A549 (cell line): ENCODE results near the gene FAM50A. TPM values are rescaled to one million over a fixed set of nuclear protein-coding genes. Genes with fewer than 3 reads are reported as not detected.

Experiments used
- ATAC-seq, 2 experiments: fragments of 200-7000 bp in 1 of 2; fragments of >200 bp in 1 of 2; cut with Nextera tagmentation in 1 of 2; cut with Tn5 transposase in 1 of 2; 3 replicates each; pipeline versions ENCODE4 v1.8.0 to v1.9.1; 2018 to 2020; ENCODE audit warnings: mild to moderate bottlenecking in 1 of 2, moderate library complexity in 1 of 2
- CTCF ChIA-PET: fragments of 300-600 bp; sonication (Branson Sonifier 250); formaldehyde crosslinking; extraction: SDS; loops from one replicate; lab custom pipeline; 2021; ENCODE audit warnings: antibody characterized with exemption, inconsistent platforms; lab: Yijun Ruan, JAX
- POLR2A ChIA-PET: fragments of 350-600 bp; formaldehyde crosslinking; extraction: SDS; loops from one replicate; lab custom pipeline; 2021; ENCODE audit warnings: antibody characterized with exemption, inconsistent platforms; lab: Yijun Ruan, JAX
- DNase-seq, 2 experiments: peaks; one replicate each; pipeline versions ENCODE4 v3.0.0 to v3.0.0-alpha.2; 2011 to 2016; ENCODE audit warnings: low read depth in 1 of 2, low spot score in 1 of 2
- FAIRE-seq: peaks from 2 replicates; lab custom pipeline; 2011; peaks lifted over from hg19 to GRCh38; lab: Jason Lieb, UNC
- H3K27ac ChIP-seq, 2 experiments: fragments of >200 bp; sonication (Bioruptor Twin); formaldehyde crosslinking; 3 replicates each; pipeline ENCODE4 v1.5.1; 2016 to 2017
- H3K4me1 ChIP-seq: fragments of >200 bp; sonication (Bioruptor Twin); formaldehyde crosslinking; 3 replicates; pipeline ENCODE4 v1.6.1; 2016
- H3K4me2 ChIP-seq: fragments of >200 bp; sonication (Bioruptor Twin); formaldehyde crosslinking; 3 replicates; pipeline ENCODE4 v1.6.1; 2016
- H3K4me3 ChIP-seq: fragments of >200 bp; sonication (Bioruptor Twin); formaldehyde crosslinking; 3 replicates; pipeline ENCODE4 v1.5.1; 2016
- H3K9me3 ChIP-seq: fragments of >200 bp; sonication (Bioruptor Twin); formaldehyde crosslinking; 3 replicates; pipeline ENCODE4 v1.6.1; 2016
- ATOH8 ChIP-seq: fragments of 250-450 bp; sonication (Bioruptor Pico); IDR thresholded peaks from 2 replicates; pipeline ENCODE4 v1.5.0; 2020; ENCODE audit warnings: low read depth, mild to moderate bottlenecking, moderate library complexity
- CBX8 ChIP-seq: fragments of 200-600 bp; sonication (generic); IDR thresholded peaks from 2 replicates; pipeline ENCODE4 v1.6.1; 2016
- CEBPB ChIP-seq, 2 experiments: fragments of >200 bp in 1 of 2; sonication (Bioruptor Twin) in 1 of 2; formaldehyde crosslinking in 1 of 2; IDR thresholded peaks; 2 replicates each; pipeline ENCODE4 v1.6.1; 2012 to 2016
- E2F6 ChIP-seq: IDR thresholded peaks from 2 replicates; pipeline ENCODE4 v1.6.1; 2012; ENCODE audit warnings: low read depth, borderline replicate concordance
- EHMT2 ChIP-seq: fragments of 200-600 bp; sonication (generic); IDR thresholded peaks from 2 replicates; pipeline ENCODE4 v1.6.1; 2016; ENCODE audit warnings: antibody characterized with exemption, low read depth, mild to moderate bottlenecking, moderate library complexity
- ELK1 ChIP-seq: fragments of 150-350 bp; IDR thresholded peaks from 2 replicates; pipeline ENCODE4 v1.6.1; 2014; ENCODE audit warnings: low read depth, mild to moderate bottlenecking, low read length
- FOSL2 ChIP-seq, 2 experiments: fragments of 450-650 bp in 1 of 2; fragments of >200 bp in 1 of 2; sonication (Bioruptor Twin) in 1 of 2; formaldehyde crosslinking; IDR thresholded peaks; 2 replicates each; pipeline versions ENCODE4 v1.5.0 to v1.6.1; 2016 to 2020; ENCODE audit warnings: mild to moderate bottlenecking in 1 of 2, moderate library complexity in 1 of 2
- JUN ChIP-seq, 2 experiments: fragments of >200 bp; sonication (Bioruptor Twin); formaldehyde crosslinking; IDR thresholded peaks; 2 replicates in 1 of 2; 3 replicates in 1 of 2; pipeline ENCODE4 v1.6.1; 2016 to 2017
- KDM1A ChIP-seq: fragments of 200-600 bp; sonication (generic); IDR thresholded peaks from 2 replicates; pipeline ENCODE4 v1.6.1; 2016; ENCODE audit warnings: low read depth, mild to moderate bottlenecking
- KDM5A ChIP-seq: fragments of 200-600 bp; sonication (generic); IDR thresholded peaks from 2 replicates; pipeline ENCODE4 v1.6.1; 2016; ENCODE audit warnings: antibody characterized with exemption, mild to moderate bottlenecking
- MAZ ChIP-seq: fragments of 150-350 bp; IDR thresholded peaks from 2 replicates; pipeline ENCODE4 v1.6.1; 2014; ENCODE audit warnings: antibody characterized with exemption, low read depth, low read length, borderline replicate concordance
- MYC ChIP-seq: IDR thresholded peaks from 2 replicates; pipeline ENCODE4 v1.6.1; 2012; ENCODE audit warnings: mild to moderate bottlenecking, inconsistent platforms, low read length, improper control_type of control experiment, borderline replicate concordance
- NFE2L2 ChIP-seq: fragments of 150-350 bp; conservative IDR thresholded peaks from 2 replicates; pipeline ENCODE4 v1.6.1; 2014; ENCODE audit warnings: low read length
- NPAS2 ChIP-seq: fragments of 250-450 bp; sonication (Bioruptor Pico); IDR thresholded peaks from 2 replicates; pipeline ENCODE4 v1.8.0; 2022; ENCODE audit warnings: mild to moderate bottlenecking, moderate library complexity, borderline replicate concordance
- PBX3 ChIP-seq: IDR thresholded peaks from 2 replicates; pipeline ENCODE4 v1.6.1; 2012
- PHF8 ChIP-seq: fragments of 200-600 bp; sonication (generic); IDR thresholded peaks from 2 replicates; pipeline ENCODE4 v1.6.1; 2016; ENCODE audit warnings: low read depth, mild to moderate bottlenecking, antibody characterized with exemption, moderate library complexity, borderline replicate concordance
- POLR2A ChIP-seq: IDR thresholded peaks from 2 replicates; pipeline ENCODE4 v1.6.1; 2012; ENCODE audit warnings: mild to moderate bottlenecking, low read length
- RFX5 ChIP-seq: fragments of 450-650 bp; IDR thresholded peaks from 2 replicates; pipeline ENCODE4 v1.7.1; 2014; ENCODE audit warnings: antibody characterized with exemption, mild to moderate bottlenecking, moderate library complexity
- TP53 ChIP-seq: fragments of 250-450 bp; sonication (Bioruptor Pico); IDR thresholded peaks from 2 replicates; pipeline ENCODE4 v1.5.0; 2021; ENCODE audit warnings: mild to moderate bottlenecking, moderate library complexity
- USF2 ChIP-seq: fragments of 450-650 bp; IDR thresholded peaks from 2 replicates; pipeline ENCODE4 v1.6.1; 2014; ENCODE audit warnings: antibody characterized with exemption
- WGBS: methylation state at CpG from one replicate; pipeline ENCODE4 v1.1.6; 2017; ENCODE audit errors: missing lambda C conversion rate; 5-methylcytosine and 5-hydroxymethylcytosine counted together
- polyA plus RNA-seq, 4 experiments: library from polyadenylated mRNA; depleted of rRNA in 3 of 4; stranded (reverse); fragments of >200 nt; fragmentation: RNase III in 1 of 4; extraction: RNeasy Plus Mini Kit Qiagen cat#74134 plus additional on column Dnase treatment in 1 of 4; gene quantifications; 2 replicates in 3 of 4; 3 replicates in 1 of 4; pipeline ENCODE4 v1.2.3, GENCODE V29; 2011 to 2017
- TF ChIP-seq, protein P1 (sequence below): fragments of 250-450 bp; sonication (Bioruptor Pico); IDR thresholded peaks from 2 replicates; pipeline ENCODE4 v1.5.0; 2021; ENCODE audit warnings: mild to moderate bottlenecking, moderate library complexity, borderline replicate concordance
- TF ChIP-seq, protein P2 (sequence below): IDR thresholded peaks from 2 replicates; pipeline ENCODE4 v1.6.1; 2012

Gene FAM50A
- polyA plus RNA-seq, 2 of the 4 experiments (the other 2 are of a cell fraction): 57.8 to 123 TPM

DNA sequence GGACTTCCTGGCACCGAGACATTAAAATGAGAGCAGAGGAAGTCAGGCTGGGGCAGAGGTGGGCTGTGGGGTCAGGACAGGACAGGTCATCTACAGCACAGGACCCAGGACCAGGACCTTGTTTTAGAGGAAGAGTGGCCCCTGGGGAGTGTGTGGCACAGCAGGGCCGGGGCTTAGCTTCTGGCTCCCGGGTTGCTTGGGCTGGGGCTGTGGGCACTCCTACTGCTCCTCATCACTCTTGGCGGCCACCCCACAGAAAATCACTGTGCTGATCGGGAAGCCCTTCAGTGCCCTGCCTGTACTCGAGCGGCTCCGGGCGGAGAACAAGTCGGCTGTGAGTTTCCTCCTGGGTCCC is 23.6 kb upstream of the FAM50A start (continued):
- no peak for TF ChIP-seq CEBPB (IDR thresholded peaks at IDR 0.05)
- TF ChIP-seq FOSL2 (IDR thresholded peaks at IDR 0.05): no peak
- no peak for TF ChIP-seq FOSL2 (CRISPR knock-in tag; IDR thresholded peaks at IDR 0.05)
- TF ChIP-seq MYC: no peak

DNA sequence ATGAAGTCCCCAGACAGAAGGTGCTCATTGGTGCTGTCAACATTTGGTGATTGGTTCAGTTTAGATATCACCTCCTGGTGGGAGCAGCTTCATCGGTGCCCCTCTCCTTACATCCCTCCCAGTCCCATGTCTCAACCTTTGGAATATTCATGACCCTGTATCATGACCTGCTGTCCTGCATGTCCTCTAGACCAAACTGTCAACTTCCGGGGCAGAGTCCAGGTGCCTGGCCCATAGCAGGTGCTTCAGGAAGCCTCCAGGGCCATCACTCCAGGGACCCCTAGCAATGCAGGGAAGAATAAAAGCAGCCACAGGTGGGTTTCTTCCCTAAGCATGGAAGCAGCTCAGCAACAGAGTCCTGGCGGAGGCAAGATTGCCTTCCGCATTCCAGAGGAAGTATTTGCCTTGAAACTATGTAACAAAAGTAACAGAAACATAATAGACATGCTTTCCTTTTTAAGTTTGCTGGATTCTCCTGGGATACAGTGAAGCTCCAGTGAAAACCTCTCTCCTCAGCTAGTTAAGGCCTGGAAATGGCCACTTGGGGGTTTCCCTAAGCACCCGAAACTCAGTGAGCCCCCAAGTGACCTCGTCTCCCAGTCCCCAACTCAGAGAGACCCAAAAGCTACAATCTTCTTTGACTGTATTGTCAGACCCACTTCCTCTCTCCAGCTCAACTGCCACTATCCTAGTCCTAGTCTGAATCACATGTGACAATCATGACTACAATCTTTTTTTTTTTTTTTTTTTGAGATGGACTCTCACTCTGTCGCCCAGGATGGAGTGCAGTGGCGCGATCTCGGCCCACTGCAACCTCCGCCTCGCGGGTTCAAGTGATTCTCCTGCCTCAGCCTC is 16.8 kb upstream of the FAM50A start:
- Histone ChIP-seq H3K4me3 (no peak overlapping the region; the same call in 2 of the 3 replicates), H3K9me3 (no peaks in the 10 kb centered on the region), H3K27ac (no peak overlapping the region; a peak in 1 of 6 replicates), H3K4me2 (peak overlapping the region; percentile 73), H3K4me1 (peaks cover 11% of the 10 kb centered on the region; the same call in 2 of the 3 replicates)
- FAIRE-seq: no peak
- POLR2A ChIA-PET: interaction anchor here (1.5 kb wide), 1 partner anchor 29 kb away, joined by 7 read pairs; the partner anchor contains the start of gene RPL10
- no peak for TF ChIP-seq MAZ
- no peak for TF ChIP-seq CBX8
- TF ChIP-seq, protein P1, sequence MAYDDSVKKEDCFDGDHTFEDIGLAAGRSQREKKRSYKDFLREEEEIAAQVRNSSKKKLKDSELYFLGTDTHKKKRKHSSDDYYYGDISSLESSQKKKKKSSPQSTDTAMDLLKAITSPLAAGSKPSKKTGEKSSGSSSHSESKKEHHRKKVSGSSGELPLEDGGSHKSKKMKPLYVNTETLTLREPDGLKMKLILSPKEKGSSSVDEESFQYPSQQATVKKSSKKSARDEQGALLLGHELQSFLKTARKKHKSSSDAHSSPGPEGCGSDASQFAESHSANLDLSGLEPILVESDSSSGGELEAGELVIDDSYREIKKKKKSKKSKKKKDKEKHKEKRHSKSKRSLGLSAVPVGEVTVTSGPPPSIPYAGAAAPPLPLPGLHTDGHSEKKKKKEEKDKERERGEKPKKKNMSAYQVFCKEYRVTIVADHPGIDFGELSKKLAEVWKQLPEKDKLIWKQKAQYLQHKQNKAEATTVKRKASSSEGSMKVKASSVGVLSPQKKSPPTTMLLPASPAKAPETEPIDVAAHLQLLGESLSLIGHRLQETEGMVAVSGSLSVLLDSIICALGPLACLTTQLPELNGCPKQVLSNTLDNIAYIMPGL (CRISPR knock-in tag): no peak
- no peak for TF ChIP-seq NFE2L2
- TF ChIP-seq ELK1: no peak
- ATAC-seq: no peak
- no peak for DNase-seq
- WGBS: 89% methylated on average over 12 of the region's 13 CpGs
- CTCF ChIA-PET: interaction anchor here (0.6 to 1.6 kb wide), 5 partner anchors 11 to 104 kb away, joined by 3 to 5 read pairs (median 3); partner anchors contain the start of gene DNASE1L1

DNA sequence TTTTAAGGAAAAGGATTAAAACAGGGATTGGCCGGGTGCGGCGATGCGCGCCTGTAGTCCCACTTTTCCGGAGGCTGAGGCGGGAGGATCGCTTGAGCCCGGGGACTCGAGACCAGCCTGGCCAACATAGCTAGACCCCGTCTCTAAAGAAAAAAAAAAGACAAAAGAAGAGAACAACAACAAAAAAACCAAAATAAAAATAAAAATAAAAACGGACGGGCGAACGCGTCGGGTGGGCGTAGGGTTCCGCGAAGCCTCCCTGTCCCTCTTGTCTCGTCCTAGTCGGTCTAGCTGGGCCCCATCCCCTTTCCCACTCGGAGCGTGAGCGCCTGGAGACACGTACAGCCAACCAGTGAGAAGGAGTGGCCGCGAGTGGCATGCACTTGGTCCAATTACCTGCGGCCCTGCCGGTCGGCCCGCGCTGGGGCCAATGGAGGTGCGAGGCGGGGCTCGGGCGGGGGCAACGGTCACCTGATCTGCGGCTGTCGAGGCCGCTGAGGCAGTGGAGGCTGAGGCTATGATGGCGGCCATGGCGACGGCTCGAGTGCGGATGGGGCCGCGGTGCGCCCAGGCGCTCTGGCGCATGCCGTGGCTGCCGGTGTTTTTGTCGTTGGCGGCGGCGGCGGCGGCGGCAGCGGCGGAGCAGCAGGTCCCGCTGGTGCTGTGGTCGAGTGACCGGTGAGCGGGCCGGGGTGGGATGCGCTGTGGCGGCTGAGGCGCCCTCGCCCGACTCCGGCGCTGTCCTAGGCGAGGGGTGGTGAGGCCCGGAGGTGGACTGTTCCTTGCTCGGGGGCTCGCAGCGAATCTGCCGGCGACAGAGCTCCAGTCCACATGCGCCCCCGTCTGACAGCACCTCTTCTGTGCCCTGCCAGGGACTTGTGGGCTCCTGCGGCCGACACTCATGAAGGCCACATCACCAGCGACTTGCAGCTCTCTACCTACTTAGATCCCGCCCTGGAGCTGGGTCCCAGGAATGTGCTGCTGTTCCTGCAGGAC is 15.5 kb upstream of the FAM50A start, which contains the start of gene ATP6AP1:
TSS of gene ATP6AP1 (plus strand) at position 502 of the 996 bp plus-strand sequence. CDS start at position 518, 16 bp downstream.
- Histone ChIP-seq H3K4me2 (peak within 1 kb of the TSS; percentile 88), H3K4me3 (peak within 1 kb of the TSS; percentile 73), H3K4me1 (peaks cover 11% of the 10 kb centered on the region; the same call in 2 of the 3 replicates), H3K27ac (peak within 1 kb of the TSS; percentile 80 to 91), H3K9me3 (no peaks in the 10 kb centered on the region)
- 9% methylated on average over 34 of the region's 87 CpGs for WGBS
- FAIRE-seq (peak; percentile 100), DNase-seq (peak; percentile 83 to 97), ATAC-seq (peak; percentile 99)
- CTCF ChIA-PET: interaction anchor here (1.2 kb wide), 1 partner anchor 13 kb away, joined by 3 read pairs; no protein-coding TSS in a partner anchor
- TF ChIP-seq, protein P2, sequence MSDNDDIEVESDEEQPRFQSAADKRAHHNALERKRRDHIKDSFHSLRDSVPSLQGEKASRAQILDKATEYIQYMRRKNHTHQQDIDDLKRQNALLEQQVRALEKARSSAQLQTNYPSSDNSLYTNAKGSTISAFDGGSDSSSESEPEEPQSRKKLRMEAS: peak; percentile 72; the same call in 1 of the 2 replicates
- TF ChIP-seq RFX5 (0 out of 2 replicates have a peak, but pooled peaks have one; percentile 51), NFE2L2 (no peak), ATOH8 (CRISPR knock-in tag) (no peak), KDM1A (peak; percentile 57; the same call in 1 of the 2 replicates), PBX3 (peak; percentile 98), EHMT2 (no peak), TP53 (CRISPR knock-in tag) (no peak), E2F6 (peak; percentile 86; the same call in 1 of the 2 replicates), USF2 (peak; percentile 83), PHF8 (peak; percentile 37), KDM5A (peak; percentile 82), JUN (IDR thresholded peaks at IDR 0.05) (peak in 1 of 2 experiments; percentile 73; a peak in 3 of 5 replicates), NPAS2 (CRISPR knock-in tag) (no peak), POLR2A (peak; percentile 79)
- POLR2A ChIA-PET: interaction anchor here (1.0 to 1.5 kb wide), 2 partner anchors 16 to 30 kb away, joined by 3 to 7 read pairs; partner anchors contain the start of gene RPL10
